OCI-LY1 (cell line): ENCODE measurements around the gene RPRML.

Source experiments
- CTCF ChIP-seq: fragments of 200-600 bp; sonication (generic), shearing (Covaris generic); IDR thresholded peaks from 2 replicates; pipeline ENCODE4 v1.5.1; 2017; ENCODE audit warnings: mild to moderate bottlenecking, antibody characterized with exemption, low read length, moderate library complexity, mixed read lengths
- EZH2 ChIP-seq: fragments of 200-600 bp; sonication (generic), shearing (Covaris generic); IDR thresholded peaks from 2 replicates; pipeline ENCODE4 v1.8.0; 2017; ENCODE audit warnings: borderline replicate concordance, mixed run types, mild to moderate bottlenecking, antibody characterized with exemption, low read length, moderate library complexity, mixed read lengths

- TF ChIP-seq CTCF (no peak), EZH2 (no peak)
Observed at GRCh38 chr17:46928467-46929261, 50.4 kb downstream of the RPRML start.
